Trophoblast cell (in vitro differentiated cells and primary cell): ENCODE measurements around the gene CAPN3.

Experiments used
- DNase-seq, 2 donors: peaks; one replicate each; pipeline ENCODE4 v3.0.0-alpha.2; 2016
- H2AFZ ChIP-seq: 2 replicates; pipeline ENCODE4 v1.6.1; 2013; ENCODE audit warnings: low read length, moderate library complexity, mild to moderate bottlenecking; ENCODE audit not compliant: insufficient read depth, poor library complexity
- H2AK5ac ChIP-seq: 2 replicates; pipeline ENCODE4 v1.6.1; 2013; ENCODE audit warnings: mild to moderate bottlenecking, low read length
- H2BK120ac ChIP-seq: 2 replicates; pipeline ENCODE4 v1.6.1; 2013; ENCODE audit warnings: low read length, mild to moderate bottlenecking, moderate library complexity; ENCODE audit not compliant: insufficient read depth, poor library complexity
- H2BK12ac ChIP-seq: 2 replicates; pipeline ENCODE4 v1.6.1; 2013; ENCODE audit warnings: mild to moderate bottlenecking, low read length, moderate library complexity
- H2BK5ac ChIP-seq: 2 replicates; pipeline ENCODE4 v1.6.1; 2013; ENCODE audit warnings: low read length, low read depth, moderate library complexity, mild to moderate bottlenecking; ENCODE audit not compliant: poor library complexity
- H3K14ac ChIP-seq: 2 replicates; pipeline ENCODE4 v1.6.1; 2013; ENCODE audit warnings: mild to moderate bottlenecking, low read length
- H3K18ac ChIP-seq: 2 replicates; pipeline ENCODE4 v1.6.1; 2013; ENCODE audit warnings: mild to moderate bottlenecking, low read length
- H3K23ac ChIP-seq: 2 replicates; pipeline ENCODE4 v1.6.1; 2013; ENCODE audit warnings: low read length
- H3K27ac ChIP-seq: 2 replicates; pipeline ENCODE4 v1.5.1; 2013; ENCODE audit warnings: low read depth, mild to moderate bottlenecking, inconsistent platforms, low read length, moderate library complexity
- H3K27me3 ChIP-seq: 2 replicates; pipeline ENCODE4 v1.6.1; 2013; ENCODE audit warnings: inconsistent platforms, mild to moderate bottlenecking, low read length, moderate library complexity; ENCODE audit not compliant: insufficient read depth
- H3K36me3 ChIP-seq, 2 experiments: 1 replicate in 1 of 2; 2 replicates in 1 of 2; pipeline ENCODE4 v1.6.1; 2013; ENCODE audit warnings: low read length in 2 of 2, mild to moderate bottlenecking in 2 of 2, moderate library complexity in 1 of 2; ENCODE audit not compliant: insufficient read depth in 2 of 2, control insufficient read depth in 1 of 2
- H3K4ac ChIP-seq: 2 replicates; pipeline ENCODE4 v1.6.1; 2013; ENCODE audit warnings: low read depth, mild to moderate bottlenecking, low read length, moderate library complexity
- H3K4me1 ChIP-seq, 2 experiments: 1 replicate in 1 of 2; 2 replicates in 1 of 2; pipeline ENCODE4 v1.6.1; 2013; ENCODE audit warnings: low read length in 2 of 2, mild to moderate bottlenecking in 2 of 2, moderate library complexity in 1 of 2; ENCODE audit not compliant: insufficient read depth in 2 of 2, control insufficient read depth in 1 of 2
- H3K4me2 ChIP-seq: 2 replicates; pipeline ENCODE4 v1.6.1; 2013; ENCODE audit warnings: inconsistent platforms, mild to moderate bottlenecking, low read length, moderate library complexity
- H3K4me3 ChIP-seq: 2 replicates; pipeline ENCODE4 v1.5.1; 2013; ENCODE audit warnings: mild to moderate bottlenecking, low read depth, low read length, inconsistent platforms
- H3K79me1 ChIP-seq: one replicate; pipeline ENCODE4 v1.6.1; 2013; ENCODE audit warnings: low read length
- H3K79me2 ChIP-seq: 2 replicates; pipeline ENCODE4 v1.6.1; 2013; ENCODE audit warnings: low read length, mild to moderate bottlenecking; ENCODE audit not compliant: control insufficient read depth, insufficient read depth, poor library complexity
- H3K9ac ChIP-seq: 2 replicates; pipeline ENCODE4 v1.6.1; 2013; ENCODE audit warnings: mild to moderate bottlenecking, low read length
- H3K9me3 ChIP-seq: 2 replicates; pipeline ENCODE4 v1.6.1; 2013; ENCODE audit warnings: low read depth, mild to moderate bottlenecking, control low read depth, inconsistent platforms, low read length; ENCODE audit not compliant: insufficient read depth
- H4K12ac ChIP-seq: 2 replicates; pipeline ENCODE4 v1.6.1; 2013; ENCODE audit warnings: low read depth, mild to moderate bottlenecking, low read length, moderate library complexity
- H4K8ac ChIP-seq: 2 replicates; pipeline ENCODE4 v1.6.1; 2013; ENCODE audit warnings: low read depth, mild to moderate bottlenecking, low read length, moderate library complexity
- H4K91ac ChIP-seq: one replicate; pipeline ENCODE4 v1.6.1; 2013; ENCODE audit warnings: low read depth, mild to moderate bottlenecking, low read length, moderate library complexity
- WGBS: extraction: QIAGEN DNeasy Blood & Tissue Kit; methylation state at CpG from one replicate; pipeline ENCODE4 v1.1.7; 2013; ENCODE audit warnings: missing lambda C conversion rate; ENCODE audit not compliant: insufficient read length, insufficient coverage; ENCODE audit errors: extremely low coverage; 5-methylcytosine and 5-hydroxymethylcytosine counted together

The CAPN3 gene

DNA sequence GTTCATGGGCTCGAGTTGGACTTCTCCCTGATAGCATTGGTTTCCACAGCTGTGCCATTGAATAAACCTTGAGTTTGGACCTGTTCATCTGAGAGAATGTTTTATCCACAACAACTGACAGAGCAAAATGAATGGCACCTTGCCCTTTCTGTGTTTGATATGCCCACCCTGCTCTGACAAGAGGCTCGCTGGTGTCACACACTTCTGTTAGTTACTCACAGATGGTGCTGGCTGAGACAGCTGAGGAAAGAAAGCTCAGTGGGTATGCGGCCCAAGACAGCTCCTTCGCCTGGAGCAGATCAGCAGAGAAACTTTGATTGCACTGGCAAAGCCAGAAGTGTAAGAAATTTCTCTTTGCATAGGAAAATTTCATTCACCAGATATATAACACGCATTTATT lies 2.5 kb upstream of the CAPN3 start:
- H4K91ac ChIP-seq, result no peak overlapping the region
- H2BK5ac ChIP-seq, result no peak overlapping the region
- no peak for DNase-seq
- no peaks in the 10 kb centered on the region for H3K4me1 ChIP-seq
- no peak overlapping the region for H3K14ac ChIP-seq
- H3K9me3 ChIP-seq, result no peaks in the 10 kb centered on the region
- H2AFZ ChIP-seq, result no peak overlapping the region
- no peak overlapping the region for H2BK12ac ChIP-seq
- H3K36me3 ChIP-seq, result peaks cover 0 to 2% of the 10 kb centered on the region in 2 experiments
- H3K4me3 ChIP-seq, result no peak overlapping the region
- H4K12ac ChIP-seq, result no peak overlapping the region
- no peaks in the 10 kb centered on the region for H3K79me2 ChIP-seq
- no peak overlapping the region for H3K9ac ChIP-seq
- no peak overlapping the region for H3K4ac ChIP-seq
- H3K79me1 ChIP-seq, result no peaks in the 10 kb centered on the region
- H3K27me3 ChIP-seq, result no peaks in the 10 kb centered on the region
- no peak overlapping the region for H3K27ac ChIP-seq
- WGBS, result no CpG with 5 or more reads among the region's 5 CpGs
- no peak overlapping the region for H3K23ac ChIP-seq
- no peak overlapping the region for H2BK120ac ChIP-seq
- no peak overlapping the region for H4K8ac ChIP-seq
- no peak overlapping the region for H3K4me2 ChIP-seq
- H3K18ac ChIP-seq, result no peak overlapping the region
- no peak overlapping the region for H2AK5ac ChIP-seq

DNA sequence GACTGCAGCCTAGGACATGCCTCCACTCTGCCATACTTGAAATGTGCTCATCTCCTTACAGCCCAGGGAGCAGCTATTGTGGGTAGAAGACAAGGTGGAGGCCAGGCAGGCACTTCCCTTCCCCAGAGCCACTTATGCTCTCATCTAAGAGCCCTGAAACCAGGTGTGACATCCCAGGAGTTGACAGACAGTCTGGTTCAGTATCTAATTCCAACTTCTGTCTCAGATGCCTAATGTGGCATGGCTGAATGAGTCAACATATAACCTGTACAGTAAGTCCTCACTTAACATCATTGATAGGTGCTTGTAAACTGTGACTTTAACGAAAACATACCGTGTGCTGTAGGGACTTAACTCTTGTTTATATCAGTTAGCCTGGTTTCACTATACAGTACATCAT lies 1.2 kb upstream of the CAPN3 start:
- H4K12ac ChIP-seq, result no peak overlapping the region
- no peak overlapping the region for H2AFZ ChIP-seq
- H2AK5ac ChIP-seq, result no peak overlapping the region
- no peak overlapping the region for H3K14ac ChIP-seq
- H3K4me2 ChIP-seq, result no peak overlapping the region
- no peaks in the 10 kb centered on the region for H3K79me2 ChIP-seq
- H3K9ac ChIP-seq, result no peak overlapping the region
- H3K27me3 ChIP-seq, result no peaks in the 10 kb centered on the region
- no peaks in the 10 kb centered on the region for H3K79me1 ChIP-seq
- DNase-seq, result no peak
- H3K18ac ChIP-seq, result no peak overlapping the region
- H2BK120ac ChIP-seq, result no peak overlapping the region
- no peak overlapping the region for H4K91ac ChIP-seq
- H3K36me3 ChIP-seq, result peaks cover 0 to under 1% of the 10 kb centered on the region in 2 experiments
- no peak overlapping the region for H2BK5ac ChIP-seq
- WGBS, result no CpG with 5 or more reads among the region's 2 CpGs
- no peak overlapping the region for H3K4ac ChIP-seq
- H2BK12ac ChIP-seq, result no peak overlapping the region
- no peak overlapping the region for H3K23ac ChIP-seq
- no peak overlapping the region for H3K27ac ChIP-seq
- no peaks in the 10 kb centered on the region for H3K4me1 ChIP-seq
- no peak overlapping the region for H3K4me3 ChIP-seq
- no peak overlapping the region for H4K8ac ChIP-seq
- no peaks in the 10 kb centered on the region for H3K9me3 ChIP-seq

DNA sequence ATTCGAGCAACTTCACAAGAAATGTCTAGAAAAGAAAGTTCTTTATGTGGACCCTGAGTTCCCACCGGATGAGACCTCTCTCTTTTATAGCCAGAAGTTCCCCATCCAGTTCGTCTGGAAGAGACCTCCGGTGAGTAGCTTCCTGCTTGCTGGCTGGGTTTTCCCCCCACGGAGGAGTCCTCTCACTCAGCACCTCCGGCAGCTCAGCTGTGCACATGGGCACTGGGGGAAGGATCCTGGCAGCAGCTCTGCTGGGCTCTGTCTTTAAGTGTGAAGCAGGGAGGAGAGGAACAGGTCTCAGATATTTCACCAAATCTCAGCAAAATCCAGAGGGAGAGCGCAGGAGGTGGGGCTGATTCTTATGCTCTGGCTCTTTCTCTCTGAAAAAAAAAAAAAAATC lies 684 bp downstream of the CAPN3 start:
- H3K4me2 ChIP-seq, result no peak overlapping the region
- no peak overlapping the region for H3K9ac ChIP-seq
- no peak overlapping the region for H4K8ac ChIP-seq
- H3K4me3 ChIP-seq, result no peak overlapping the region
- no peak overlapping the region for H2AFZ ChIP-seq
- no peaks in the 10 kb centered on the region for H3K79me2 ChIP-seq
- no peaks in the 10 kb centered on the region for H3K79me1 ChIP-seq
- H3K4me1 ChIP-seq, result no peaks in the 10 kb centered on the region
- H3K23ac ChIP-seq, result no peak overlapping the region
- H3K27me3 ChIP-seq, result no peaks in the 10 kb centered on the region
- no peaks in the 10 kb centered on the region for H3K9me3 ChIP-seq
- H2BK12ac ChIP-seq, result no peak overlapping the region
- no CpG with 5 or more reads among the region's 7 CpGs for WGBS
- H4K12ac ChIP-seq, result no peak overlapping the region
- H2AK5ac ChIP-seq, result no peak overlapping the region
- no peak overlapping the region for H3K27ac ChIP-seq
- no peak overlapping the region for H3K18ac ChIP-seq
- no peak overlapping the region for H2BK5ac ChIP-seq
- no peak overlapping the region for H4K91ac ChIP-seq
- no peak overlapping the region for H3K14ac ChIP-seq
- no peak overlapping the region for H3K4ac ChIP-seq
- no peak overlapping the region for H2BK120ac ChIP-seq
- no peaks in the 10 kb centered on the region for H3K36me3 ChIP-seq
- DNase-seq, result no peak

DNA sequence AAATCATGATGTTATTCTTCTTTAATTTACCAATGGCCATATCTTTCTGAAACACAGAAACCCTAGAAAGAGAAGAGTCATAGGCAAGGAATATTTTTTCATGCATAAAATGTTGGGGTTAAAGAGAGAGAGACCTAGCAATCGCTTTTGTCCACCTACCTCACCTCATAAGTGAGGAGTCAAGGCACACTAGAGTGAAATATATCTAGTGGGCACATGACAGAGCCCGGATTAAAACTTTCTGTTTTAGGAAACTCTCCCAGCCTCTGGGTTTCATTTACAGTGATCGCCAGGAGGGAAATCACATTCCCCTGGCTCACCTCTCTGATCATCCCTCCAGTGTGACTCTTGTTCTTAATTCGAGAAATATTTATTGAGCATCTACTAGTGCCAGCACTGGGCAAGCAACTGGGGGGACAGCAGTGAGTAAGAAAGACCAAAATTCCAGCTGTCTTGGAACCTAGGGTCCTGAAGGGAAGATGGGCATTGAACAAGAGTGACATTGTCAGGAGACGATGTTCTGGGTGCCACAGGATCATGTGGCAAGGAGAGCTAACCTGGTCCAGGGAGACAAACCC lies 1.3 kb downstream of the CAPN3 start:
- no peak for DNase-seq
- H3K14ac ChIP-seq, result no peak overlapping the region
- no peak overlapping the region for H3K23ac ChIP-seq
- no peaks in the 10 kb centered on the region for H3K79me1 ChIP-seq
- WGBS, result no CpG with 5 or more reads among the region's 5 CpGs
- no peak overlapping the region for H2AK5ac ChIP-seq
- no peak overlapping the region for H2BK5ac ChIP-seq
- H3K4me2 ChIP-seq, result no peak overlapping the region
- no peak overlapping the region for H3K4ac ChIP-seq
- H4K12ac ChIP-seq, result no peak overlapping the region
- no peak overlapping the region for H2BK12ac ChIP-seq
- H3K18ac ChIP-seq, result no peak overlapping the region
- H3K4me1 ChIP-seq, result no peaks in the 10 kb centered on the region
- H4K8ac ChIP-seq, result no peak overlapping the region
- no peak overlapping the region for H3K9ac ChIP-seq
- H3K4me3 ChIP-seq, result no peak overlapping the region
- no peak overlapping the region for H2BK120ac ChIP-seq
- no peaks in the 10 kb centered on the region for H3K9me3 ChIP-seq
- H3K27ac ChIP-seq, result no peak overlapping the region
- H3K27me3 ChIP-seq, result no peaks in the 10 kb centered on the region
- no peaks in the 10 kb centered on the region for H3K36me3 ChIP-seq
- no peak overlapping the region for H4K91ac ChIP-seq
- H3K79me2 ChIP-seq, result no peaks in the 10 kb centered on the region
- no peak overlapping the region for H2AFZ ChIP-seq
